Activated CD8-positive, alpha-beta T cell treated with anti-CD3 and anti-CD28 coated beads for 36 hours (primary cell): ENCODE results near the gene MYO5B. TPM values are rescaled to one million over a fixed set of nuclear protein-coding genes. Genes with fewer than 3 reads are reported as not detected.

Experiments used
- ATAC-seq: fragments of 200-7000 bp; cut with Tn5 transposase; one replicate; pipeline ENCODE4 v1.10.0; 2021; ENCODE audit warnings: mild to moderate bottlenecking, moderate library complexity
- CTCF ChIA-PET: fragments of 350-600 bp; sonication (Branson Sonifier 250); formaldehyde crosslinking; loops from one replicate; lab custom pipeline; 2021; ENCODE audit warnings: antibody characterized with exemption; lab: Charles Lee
- POLR2A ChIA-PET: fragments of 350-600 bp; sonication (Branson Sonifier 250); formaldehyde crosslinking; loops from one replicate; lab custom pipeline; 2021; ENCODE audit warnings: antibody characterized with exemption; lab: Charles Lee
- DNase-seq: peaks from one replicate; pipeline ENCODE4 v3.0.0-alpha.2; 2020
- H3K27ac Mint-ChIP-seq: one replicate; pipeline ENCODE4 v1.8.0; 2021; ENCODE audit warnings: mild to moderate bottlenecking, mixed read lengths
- H3K27me3 Mint-ChIP-seq: one replicate; pipeline ENCODE4 v1.8.0; 2021; ENCODE audit warnings: mixed read lengths
- H3K36me3 Mint-ChIP-seq: one replicate; pipeline ENCODE4 v1.8.0; 2021; ENCODE audit warnings: low read depth, mixed read lengths
- H3K4me1 Mint-ChIP-seq: one replicate; pipeline ENCODE4 v1.8.0; 2021; ENCODE audit warnings: low read depth, mixed read lengths
- H3K4me3 Mint-ChIP-seq: one replicate; pipeline ENCODE4 v1.8.0; 2021; ENCODE audit warnings: mild to moderate bottlenecking, moderate library complexity, mixed read lengths
- H3K9me3 Mint-ChIP-seq: one replicate; pipeline ENCODE4 v1.8.0; 2021; ENCODE audit warnings: mixed read lengths
- intact Hi-C: fragments of 100-400 bp; cut with micrococcal nuclease; formaldehyde crosslinking; loops from one replicate; pipeline ENCODE4 v1.10.0; 2022
- total RNA-seq, 2 experiments: library from RNA; stranded (reverse); gene quantifications; one replicate each; pipeline ENCODE4 v1.2.3, GENCODE V29; 2021
- TF ChIP-seq, protein P1 (sequence below): fragments of 200-600 bp; IDR thresholded peaks from one replicate; pipeline ENCODE4 v1.8.0; 2022; ENCODE audit warnings: antibody characterized with exemption, mild to moderate bottlenecking

MYO5B gene
- total RNA-seq, 2 experiments from 2014 or later: 0.09 TPM; not detected in 1

DNA sequence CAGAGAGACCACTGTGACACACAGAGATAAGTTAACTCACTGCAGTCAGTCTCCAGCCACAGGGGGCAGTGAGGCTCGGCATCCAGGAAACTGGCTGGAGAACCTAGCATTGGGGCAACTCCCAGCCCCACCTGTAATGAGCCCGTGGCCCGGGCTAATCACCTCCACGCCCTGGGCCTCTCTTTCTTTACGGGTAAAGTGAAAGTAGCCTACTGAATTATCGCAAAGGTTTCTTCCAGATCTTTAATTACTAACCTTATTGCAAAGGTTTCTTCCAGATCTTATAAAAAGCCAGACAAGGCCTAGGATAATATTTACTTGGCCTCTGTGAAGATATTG lies 336.0 kb downstream of the MYO5B start:
- ChIA-PET CTCF (interaction anchor here (0.7 to 8.9 kb wide), 27 partner anchors 11 to 498 kb away, joined by 3 to 131 read pairs (median 4); partner anchors contain the start of gene C18orf32), POLR2A (no interaction called here)
- Mint-ChIP-seq H3K4me1 (no peaks in the 10 kb centered on the region), H3K4me3 (no peak overlapping the region), H3K9me3 (no peaks in the 10 kb centered on the region), H3K27ac (no peak overlapping the region), H3K36me3 (no peaks in the 10 kb centered on the region), H3K27me3 (no peaks in the 10 kb centered on the region)
- no peak for ATAC-seq
- TF ChIP-seq, protein P1, sequence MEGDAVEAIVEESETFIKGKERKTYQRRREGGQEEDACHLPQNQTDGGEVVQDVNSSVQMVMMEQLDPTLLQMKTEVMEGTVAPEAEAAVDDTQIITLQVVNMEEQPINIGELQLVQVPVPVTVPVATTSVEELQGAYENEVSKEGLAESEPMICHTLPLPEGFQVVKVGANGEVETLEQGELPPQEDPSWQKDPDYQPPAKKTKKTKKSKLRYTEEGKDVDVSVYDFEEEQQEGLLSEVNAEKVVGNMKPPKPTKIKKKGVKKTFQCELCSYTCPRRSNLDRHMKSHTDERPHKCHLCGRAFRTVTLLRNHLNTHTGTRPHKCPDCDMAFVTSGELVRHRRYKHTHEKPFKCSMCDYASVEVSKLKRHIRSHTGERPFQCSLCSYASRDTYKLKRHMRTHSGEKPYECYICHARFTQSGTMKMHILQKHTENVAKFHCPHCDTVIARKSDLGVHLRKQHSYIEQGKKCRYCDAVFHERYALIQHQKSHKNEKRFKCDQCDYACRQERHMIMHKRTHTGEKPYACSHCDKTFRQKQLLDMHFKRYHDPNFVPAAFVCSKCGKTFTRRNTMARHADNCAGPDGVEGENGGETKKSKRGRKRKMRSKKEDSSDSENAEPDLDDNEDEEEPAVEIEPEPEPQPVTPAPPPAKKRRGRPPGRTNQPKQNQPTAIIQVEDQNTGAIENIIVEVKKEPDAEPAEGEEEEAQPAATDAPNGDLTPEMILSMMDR: no peak
- DNase-seq: no peak
- intact Hi-C loops: loop anchor here (2.0 to 10.0 kb wide), 2 partner anchors 74 to 348 kb away; no protein-coding TSS in a partner anchor

DNA sequence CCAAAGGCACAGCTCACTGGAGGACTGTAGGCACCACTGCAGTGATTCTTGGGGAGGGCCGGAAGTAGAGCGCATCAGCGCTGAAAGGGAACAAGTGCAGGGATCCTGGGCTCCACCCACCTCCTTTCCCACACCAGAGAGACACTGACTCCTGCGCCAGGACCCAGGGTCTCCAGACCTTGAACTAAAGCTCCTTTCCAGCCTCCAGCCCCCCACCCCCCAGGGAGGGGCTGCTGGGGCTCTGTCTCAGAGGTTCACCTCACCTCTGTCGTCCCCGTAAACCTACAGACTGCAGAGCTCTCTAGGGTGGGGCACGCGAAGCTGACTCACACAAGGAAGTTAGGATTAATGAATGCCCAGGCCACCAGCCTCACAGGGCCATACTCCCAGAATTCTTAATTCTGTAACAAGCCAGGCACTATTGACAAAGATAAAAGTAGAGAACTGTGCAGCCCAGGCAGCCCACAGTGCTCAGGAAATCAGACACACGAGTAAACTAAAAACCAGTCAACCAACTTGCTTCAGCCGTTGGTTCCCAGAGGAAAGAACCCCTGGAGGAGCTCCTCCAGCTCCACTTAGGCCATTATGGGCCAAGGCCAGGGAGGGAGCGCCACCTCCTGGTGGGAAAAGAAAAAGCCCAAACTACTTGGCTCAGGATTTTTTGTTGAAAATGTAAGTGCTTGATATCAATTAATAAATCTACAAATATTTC lies 336.5 kb downstream of the MYO5B start:
- no peaks in the 10 kb centered on the region for H3K36me3 Mint-ChIP-seq
- H3K27ac Mint-ChIP-seq: no peak overlapping the region
- TF ChIP-seq, protein P1: peak; percentile 97
- DNase-seq: peak; percentile 74
- no peaks in the 10 kb centered on the region for H3K9me3 Mint-ChIP-seq
- H3K4me3 Mint-ChIP-seq: no peak overlapping the region
- H3K4me1 Mint-ChIP-seq: no peaks in the 10 kb centered on the region
- ChIA-PET CTCF (interaction anchor here (0.6 to 8.9 kb wide), 35 partner anchors 9 to 498 kb away, joined by 3 to 131 read pairs (median 4); partner anchors contain the start of genes C18orf32 and MYO5B), POLR2A (no interaction called here)
- ATAC-seq: peak; percentile 56
- intact Hi-C loops: loop anchor here (1.0 to 10.0 kb wide), 3 partner anchors 74 to 348 kb away; no protein-coding TSS in a partner anchor
- H3K27me3 Mint-ChIP-seq: no peaks in the 10 kb centered on the region

DNA sequence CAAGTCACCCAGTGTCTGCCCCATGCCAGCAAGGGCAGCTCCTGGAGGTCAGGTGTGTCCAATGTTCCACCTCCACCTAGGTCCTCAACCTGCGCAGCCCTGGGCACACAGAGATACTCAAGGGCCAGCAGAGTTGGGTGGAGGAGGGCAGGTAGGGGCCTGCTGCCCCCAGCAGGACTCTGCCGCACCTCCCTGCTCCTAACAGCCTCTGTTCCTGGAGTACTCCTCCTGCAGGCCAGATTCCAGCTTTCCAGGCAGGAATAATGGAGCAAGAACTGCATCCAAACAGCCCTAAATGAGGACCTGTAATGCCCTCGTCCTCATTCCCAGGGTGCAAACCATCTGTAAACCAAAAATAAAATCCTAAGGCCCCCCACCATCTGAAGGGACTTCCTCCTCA lies 337.2 kb downstream of the MYO5B start:
- ATAC-seq (no peak), DNase-seq (no peak)
- intact Hi-C loops: loop anchor here (1.0 to 10.0 kb wide), 3 partner anchors 73 to 347 kb away; no protein-coding TSS in a partner anchor
- POLR2A ChIA-PET: no interaction called here
- H3K4me1 Mint-ChIP-seq: no peaks in the 10 kb centered on the region
- H3K36me3 Mint-ChIP-seq: no peaks in the 10 kb centered on the region
- TF ChIP-seq, protein P1: no peak
- CTCF ChIA-PET: interaction anchor here (0.9 to 8.9 kb wide), 23 partner anchors 10 to 393 kb away, joined by 3 to 131 read pairs (median 4); partner anchors contain the start of genes C18orf32 and MYO5B
- no peaks in the 10 kb centered on the region for H3K27me3 Mint-ChIP-seq
- no peaks in the 10 kb centered on the region for H3K9me3 Mint-ChIP-seq
- no peak overlapping the region for H3K4me3 Mint-ChIP-seq
- H3K27ac Mint-ChIP-seq: no peak overlapping the region

DNA sequence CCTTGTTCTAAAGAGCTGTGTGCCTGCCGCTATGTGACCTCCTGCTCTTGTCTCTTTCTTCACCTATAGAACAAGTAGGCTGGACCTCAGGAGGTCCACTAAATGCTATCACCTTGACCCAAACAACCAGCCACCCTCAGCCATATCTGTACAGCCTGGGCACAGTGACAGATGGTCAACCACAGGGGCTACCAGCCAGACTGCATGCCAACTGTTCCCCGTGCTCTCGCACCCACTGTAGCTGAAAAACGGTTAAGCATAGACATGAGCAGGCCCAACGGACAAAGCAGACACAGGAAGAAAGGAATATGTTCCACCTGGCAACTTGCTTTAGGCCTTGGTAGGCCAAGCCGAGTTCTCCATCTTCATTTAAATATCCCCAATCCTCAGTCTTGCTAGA lies 338.5 kb downstream of the MYO5B start:
- POLR2A ChIA-PET: no interaction called here
- H3K27me3 Mint-ChIP-seq: no peaks in the 10 kb centered on the region

More for the DNA sequence above, 338.5 kb downstream of the MYO5B start:
- Mint-ChIP-seq H3K4me3 (no peak overlapping the region), H3K27ac (no peak overlapping the region), H3K9me3 (no peaks in the 10 kb centered on the region), H3K4me1 (no peaks in the 10 kb centered on the region), H3K36me3 (no peaks in the 10 kb centered on the region)
- CTCF ChIA-PET: interaction anchor here (1.2 to 8.9 kb wide), 3 partner anchors 132 to 344 kb away, joined by 3 to 131 read pairs (median 4); no protein-coding TSS in a partner anchor
- intact Hi-C loops: loop anchor here (10.0 kb wide), 1 partner anchor 72 kb away; no protein-coding TSS in a partner anchor
- ATAC-seq: no peak
- no peak for DNase-seq
- TF ChIP-seq, protein P1: no peak
